AG04450 (cell line): Measurements from ENCODE around the gene COBL. TPM values are rescaled to one million over a fixed set of nuclear protein-coding genes. Genes with fewer than 3 reads are reported as not detected.

ENCODE experiments used
- CTCF ChIA-PET: fragments of 300-600, 350-600 bp; formaldehyde crosslinking; extraction: SDS; loops from one replicate; lab custom pipeline; 2022; ENCODE audit warnings: antibody characterized with exemption, inconsistent platforms; lab: Charles Lee
- POLR2A ChIA-PET: fragments of 350-600 bp; formaldehyde crosslinking; extraction: SDS; loops from one replicate; lab custom pipeline; 2021; ENCODE audit warnings: antibody characterized with exemption, inconsistent platforms; lab: Yijun Ruan, JAX
- DNase-seq: peaks from one replicate; pipeline ENCODE4 v3.0.0-alpha.2; 2011; ENCODE audit warnings: low read depth, low spot score
- H3K27ac ChIP-seq: one replicate; pipeline ENCODE4 v1.5.1; 2012; ENCODE audit warnings: low read depth, low read length, control low read depth
- H3K27me3 ChIP-seq: one replicate; pipeline ENCODE4 v1.6.0; 2012; ENCODE audit warnings: low read length; ENCODE audit not compliant: control insufficient read depth, insufficient read depth
- H3K4me3 ChIP-seq: 2 replicates; pipeline ENCODE4 v1.5.1; 2011; ENCODE audit warnings: mild to moderate bottlenecking, low read depth, low read length, control low read depth
- H3K9me3 ChIP-seq: 2 replicates; pipeline ENCODE4 v1.5.1; 2012; ENCODE audit warnings: low read length; ENCODE audit not compliant: control insufficient read depth, insufficient read depth
- CTCF ChIP-seq: IDR thresholded peaks from 2 replicates; pipeline ENCODE4 v1.5.1; 2011; ENCODE audit warnings: low read depth, low read length, control low read depth, inconsistent platforms
- polyA plus RNA-seq: library from polyadenylated mRNA; depleted of rRNA; stranded (reverse); fragments of >200 nt; gene quantifications from 2 replicates; pipeline ENCODE4 v1.2.3, GENCODE V29; 2011

The COBL gene
- polyA plus RNA-seq, 1 experiment = 0.06 TPM

GRCh38 chr7:51090411-51090810, 226.2 kb downstream of the COBL start:
- no peak overlapping the region for H3K4me3 ChIP-seq
- H3K27me3 ChIP-seq = no peaks in the 10 kb centered on the region
- no peak overlapping the region for H3K27ac ChIP-seq
- ChIA-PET POLR2A (no interaction called here), CTCF (interaction anchor here (1.1 kb wide), 1 partner anchor 72 kb away, joined by 4 read pairs; no protein-coding TSS in a partner anchor)
- no peak for DNase-seq
- no peak for TF ChIP-seq CTCF
- no peaks in the 10 kb centered on the region for H3K9me3 ChIP-seq

GRCh38 chr7:51085034-51085692, 231.4 kb downstream of the COBL start:
- no peak overlapping the region for H3K27ac ChIP-seq
- H3K4me3 ChIP-seq = no peak overlapping the region
- no peak for TF ChIP-seq CTCF
- POLR2A ChIA-PET = no interaction called here
- no peak for DNase-seq
- no peaks in the 10 kb centered on the region for H3K9me3 ChIP-seq
- CTCF ChIA-PET = interaction anchor here (0.6 to 1.4 kb wide), 2 partner anchors 13 to 78 kb away, joined by 3 to 5 read pairs; no protein-coding TSS in a partner anchor
- peaks cover 8% of the 10 kb centered on the region for H3K27me3 ChIP-seq

GRCh38 chr7:51084121-51084520, 232.5 kb downstream of the COBL start:
- CTCF ChIA-PET = no interaction called here
- H3K27me3 ChIP-seq = peaks cover 8% of the 10 kb centered on the region
- no peak for TF ChIP-seq CTCF

GRCh38 chr7:51082940-51083533, 233.6 kb downstream of the COBL start:
- no peaks in the 10 kb centered on the region for H3K9me3 ChIP-seq
- H3K27me3 ChIP-seq = peaks cover 12% of the 10 kb centered on the region
- no peak for TF ChIP-seq CTCF
- H3K4me3 ChIP-seq = no peak overlapping the region
- ChIA-PET POLR2A (no interaction called here), CTCF (no interaction called here)
- no peak overlapping the region for H3K27ac ChIP-seq
- no peak for DNase-seq

More at GRCh38 chr7:51084121-51084520, 232.5 kb downstream of the COBL start:
- no peak overlapping the region for H3K4me3 ChIP-seq
- H3K9me3 ChIP-seq = no peaks in the 10 kb centered on the region
- H3K27ac ChIP-seq = no peak overlapping the region
- no peak for DNase-seq
- POLR2A ChIA-PET = no interaction called here

- H3K4me3 ChIP-seq = no peak overlapping the region
- POLR2A ChIA-PET = no interaction called here
- no peak for DNase-seq
- peaks cover 12% of the 10 kb centered on the region for H3K27me3 ChIP-seq
- no peak for TF ChIP-seq CTCF
- CTCF ChIA-PET = interaction anchor here (1.4 kb wide), 1 partner anchor 14 kb away, joined by 3 read pairs; no protein-coding TSS in a partner anchor
- H3K9me3 ChIP-seq = no peaks in the 10 kb centered on the region
- H3K27ac ChIP-seq = no peak overlapping the region
These were observed 234.3 kb downstream of the COBL start for GRCh38 chr7:51082096-51082840.
